HEK293 (cell line): ENCODE data around the gene SUOX.

ENCODE experiments used
- BCL11B ChIP-seq: fragments of 450-650 bp; formaldehyde crosslinking; IDR thresholded peaks from 2 replicates; pipeline ENCODE4 v1.5.1; 2016; ENCODE audit warnings: low read depth, missing biosample characterization, missing genetic modification characterization
- FEZF1 ChIP-seq: fragments of 450-650 bp; formaldehyde crosslinking; IDR thresholded peaks from 2 replicates; pipeline ENCODE4 v1.5.1; 2016; ENCODE audit warnings: missing biosample characterization, missing genetic modification characterization
- HOXC10 ChIP-seq: sonication (generic); formaldehyde crosslinking; IDR thresholded peaks from 2 replicates; pipeline ENCODE4 v1.8.1; 2023; ENCODE audit warnings: mild to moderate bottlenecking, missing genetic modification reagents
- KLF1 ChIP-seq: fragments of 450-650 bp; formaldehyde crosslinking; IDR thresholded peaks from 2 replicates; pipeline ENCODE4 v1.5.1; 2016; ENCODE audit warnings: missing biosample characterization, missing genetic modification characterization
- KLF10 ChIP-seq: fragments of 450-650 bp; IDR thresholded peaks from 2 replicates; pipeline ENCODE4 v1.5.1; 2018; ENCODE audit warnings: missing biosample characterization, mild to moderate bottlenecking, missing genetic modification characterization
- KLF16 ChIP-seq: fragments of 450-650 bp; formaldehyde crosslinking; IDR thresholded peaks from 2 replicates; pipeline ENCODE4 v1.5.1; 2017; ENCODE audit warnings: missing biosample characterization, missing genetic modification characterization
- KLF8 ChIP-seq: fragments of 450-650 bp; formaldehyde crosslinking; IDR thresholded peaks from 2 replicates; pipeline ENCODE4 v1.5.1; 2016; ENCODE audit warnings: missing biosample characterization, missing genetic modification characterization
- OSR2 ChIP-seq: fragments of 450-650 bp; formaldehyde crosslinking; IDR thresholded peaks from 2 replicates; pipeline ENCODE4 v1.5.1; 2016; ENCODE audit warnings: missing biosample characterization, missing genetic modification characterization
- TRIM28 ChIP-seq: IDR thresholded peaks from 2 replicates; pipeline ENCODE4 v1.6.1; 2011; ENCODE audit warnings: low read length, control low read depth, borderline replicate concordance
- ZBTB1 ChIP-seq: fragments of 450-650 bp; formaldehyde crosslinking; IDR thresholded peaks from 2 replicates; pipeline ENCODE4 v1.5.1; 2016; ENCODE audit warnings: missing biosample characterization, missing genetic modification characterization
- ZBTB8A ChIP-seq: fragments of 450-650 bp; formaldehyde crosslinking; IDR thresholded peaks from 2 replicates; pipeline ENCODE4 v1.5.1; 2016; ENCODE audit warnings: missing biosample characterization, missing genetic modification characterization
- ZNF184 ChIP-seq: fragments of 450-650 bp; IDR thresholded peaks from 2 replicates; pipeline ENCODE4 v1.5.1; 2018; ENCODE audit warnings: missing biosample characterization, mild to moderate bottlenecking, missing genetic modification characterization
- ZNF23 ChIP-seq: fragments of 450-650 bp; formaldehyde crosslinking; IDR thresholded peaks from 2 replicates; pipeline ENCODE4 v1.5.1; 2016; ENCODE audit warnings: missing biosample characterization, missing genetic modification characterization, borderline replicate concordance
- ZNF239 ChIP-seq: fragments of 450-650 bp; formaldehyde crosslinking; IDR thresholded peaks from 2 replicates; pipeline ENCODE4 v1.5.1; 2016; ENCODE audit warnings: missing biosample characterization, missing genetic modification characterization
- ZNF341 ChIP-seq: fragments of 450-650 bp; formaldehyde crosslinking; IDR thresholded peaks from 2 replicates; pipeline ENCODE4; 2016; ENCODE audit warnings: low read depth, missing biosample characterization, missing genetic modification characterization
- ZNF350 ChIP-seq: fragments of 450-650 bp; formaldehyde crosslinking; IDR thresholded peaks from 2 replicates; pipeline ENCODE4 v1.5.0; 2017; ENCODE audit warnings: missing biosample characterization, mild to moderate bottlenecking, missing genetic modification characterization
- ZNF37A ChIP-seq: fragments of 450-650 bp; IDR thresholded peaks from 2 replicates; pipeline ENCODE4 v1.5.1; 2018; ENCODE audit warnings: missing biosample characterization, missing genetic modification characterization
- ZNF404 ChIP-seq: fragments of 450-650 bp; formaldehyde crosslinking; IDR thresholded peaks from 2 replicates; pipeline ENCODE4 v1.5.1; 2017; ENCODE audit warnings: missing biosample characterization, missing genetic modification characterization
- ZNF48 ChIP-seq: fragments of 450-650 bp; formaldehyde crosslinking; IDR thresholded peaks from 2 replicates; pipeline ENCODE4 v1.5.1; 2016; ENCODE audit warnings: missing biosample characterization, missing genetic modification characterization
- ZNF529 ChIP-seq: fragments of 450-650 bp; formaldehyde crosslinking; IDR thresholded peaks from 2 replicates; pipeline ENCODE4 v1.5.1; 2017; ENCODE audit warnings: missing genetic modification characterization, missing biosample characterization; ENCODE audit not compliant: insufficient replicate concordance
- ZNF548 ChIP-seq: fragments of 450-650 bp; formaldehyde crosslinking; IDR thresholded peaks from 2 replicates; pipeline ENCODE4 v1.5.1; 2016; ENCODE audit warnings: missing biosample characterization, missing genetic modification characterization
- ZNF558 ChIP-seq: fragments of 450-650 bp; formaldehyde crosslinking; IDR thresholded peaks from 2 replicates; pipeline ENCODE4 v1.5.1; 2016; ENCODE audit warnings: missing biosample characterization, missing genetic modification characterization
- ZNF610 ChIP-seq: fragments of 450-650 bp; formaldehyde crosslinking; IDR thresholded peaks from 2 replicates; pipeline ENCODE4 v1.5.1; 2016; ENCODE audit warnings: missing biosample characterization, missing genetic modification characterization, borderline replicate concordance
- ZNF624 ChIP-seq: fragments of 450-650 bp; formaldehyde crosslinking; IDR thresholded peaks from 2 replicates; pipeline ENCODE4 v1.5.1; 2017; ENCODE audit warnings: missing biosample characterization, missing genetic modification characterization
- ZNF658 ChIP-seq: fragments of 450-650 bp; formaldehyde crosslinking; IDR thresholded peaks from 2 replicates; pipeline ENCODE4; 2016; ENCODE audit warnings: missing biosample characterization, missing genetic modification characterization
- ZNF677 ChIP-seq: fragments of 450-650 bp; IDR thresholded peaks from 2 replicates; pipeline ENCODE4 v1.5.0; 2018; ENCODE audit warnings: missing biosample characterization, mild to moderate bottlenecking, missing genetic modification characterization, moderate library complexity
- ZNF791 ChIP-seq: fragments of 450-650 bp; formaldehyde crosslinking; IDR thresholded peaks from 2 replicates; pipeline ENCODE4 v1.5.1; 2016; ENCODE audit warnings: missing biosample characterization, missing genetic modification characterization
- ZNF830 ChIP-seq: fragments of 450-650 bp; IDR thresholded peaks from 2 replicates; pipeline ENCODE4 v1.5.0; 2018; ENCODE audit warnings: missing biosample characterization, missing genetic modification characterization, low read depth, mild to moderate bottlenecking, moderate library complexity
- ZNF837 ChIP-seq: fragments of 450-650 bp; formaldehyde crosslinking; IDR thresholded peaks from 2 replicates; pipeline ENCODE4 v1.5.1; 2016; ENCODE audit warnings: missing biosample characterization, missing genetic modification characterization
- TF ChIP-seq, protein P1 (sequence below): fragments of 450-650 bp; formaldehyde crosslinking; IDR thresholded peaks from 2 replicates; pipeline ENCODE4 v1.5.1; 2017; ENCODE audit warnings: missing biosample characterization, missing genetic modification characterization
- TF ChIP-seq, protein P2 (sequence below): fragments of 450-650 bp; formaldehyde crosslinking; IDR thresholded peaks from 2 replicates; pipeline ENCODE4 v1.5.1; 2017; ENCODE audit warnings: missing biosample characterization, missing genetic modification characterization
- TF ChIP-seq, protein P3 (sequence below): fragments of 450-650 bp; formaldehyde crosslinking; IDR thresholded peaks from 2 replicates; pipeline ENCODE4 v1.5.1; 2016; ENCODE audit warnings: missing biosample characterization, missing genetic modification characterization
- TF ChIP-seq, protein P4 (sequence below): fragments of 450-650 bp; formaldehyde crosslinking; IDR thresholded peaks from 2 replicates; pipeline ENCODE4 v1.5.1; 2016; ENCODE audit warnings: missing biosample characterization, missing genetic modification characterization
- TF ChIP-seq, protein P5 (sequence below): fragments of 450-650 bp; formaldehyde crosslinking; IDR thresholded peaks from 2 replicates; pipeline ENCODE4 v1.5.1; 2016; ENCODE audit warnings: missing biosample characterization, missing genetic modification characterization

Gene SUOX

DNA sequence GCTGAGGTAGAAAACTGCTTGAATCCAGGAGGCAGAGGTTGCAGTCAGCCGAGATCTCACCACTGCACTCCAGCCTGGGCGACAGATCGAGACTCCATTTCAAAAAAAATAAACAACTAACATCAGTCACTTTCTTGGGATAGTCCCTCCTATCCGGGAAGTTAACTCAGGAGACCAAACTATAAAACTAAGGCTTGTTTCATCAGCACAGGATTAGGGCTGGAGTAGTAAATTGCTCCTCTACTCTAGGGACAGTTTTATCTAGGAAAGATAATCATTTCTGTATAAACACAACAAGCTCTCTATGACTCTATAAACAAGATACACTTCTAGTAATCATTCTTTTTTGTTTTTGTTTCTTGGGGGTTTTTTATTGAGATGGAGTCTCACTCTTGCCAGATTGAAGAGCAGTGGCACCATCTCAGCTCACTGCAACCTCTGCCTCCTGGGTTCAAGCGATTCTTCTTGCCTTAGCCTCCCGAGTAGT, 56.4 kb downstream of the SUOX start (continued):
- TF ChIP-seq KLF8 (tag by site-specific recombination) (no peak), ZNF677 (tag by site-specific recombination) (no peak), TRIM28 (0 out of 2 replicates have a peak, but pooled peaks have one; percentile 23), KLF1 (tag by site-specific recombination) (no peak), ZNF184 (tag by site-specific recombination) (no peak), ZNF658 (no peak), ZNF239 (tag by site-specific recombination) (no peak), ZNF830 (no peak), ZNF548 (tag by site-specific recombination) (no peak), ZNF837 (tag by site-specific recombination) (no peak), ZNF558 (tag by site-specific recombination) (no peak), ZNF23 (tag by site-specific recombination) (no peak), KLF16 (tag by site-specific recombination) (no peak), ZNF624 (tag by site-specific recombination) (no peak), OSR2 (tag by site-specific recombination) (peak; percentile 36; the same call in 1 of the 2 replicates), BCL11B (tag by site-specific recombination) (no peak), FEZF1 (tag by site-specific recombination) (peak; percentile 37; the same call in 1 of the 2 replicates), ZBTB8A (tag by site-specific recombination) (0 out of 2 replicates have a peak, but pooled peaks have one; percentile 14), ZNF404 (tag by site-specific recombination) (no peak), ZNF48 (tag by site-specific recombination) (no peak), HOXC10 (CRISPR knock-in tag) (no peak), ZNF341 (tag by site-specific recombination) (no peak), ZBTB1 (tag by site-specific recombination) (no peak), ZNF529 (tag by site-specific recombination) (no peak), ZNF791 (tag by site-specific recombination) (no peak), KLF10 (tag by site-specific recombination) (no peak), ZNF350 (tag by site-specific recombination) (no peak), ZNF37A (no peak), ZNF610 (no peak)
- TF ChIP-seq, protein P1, sequence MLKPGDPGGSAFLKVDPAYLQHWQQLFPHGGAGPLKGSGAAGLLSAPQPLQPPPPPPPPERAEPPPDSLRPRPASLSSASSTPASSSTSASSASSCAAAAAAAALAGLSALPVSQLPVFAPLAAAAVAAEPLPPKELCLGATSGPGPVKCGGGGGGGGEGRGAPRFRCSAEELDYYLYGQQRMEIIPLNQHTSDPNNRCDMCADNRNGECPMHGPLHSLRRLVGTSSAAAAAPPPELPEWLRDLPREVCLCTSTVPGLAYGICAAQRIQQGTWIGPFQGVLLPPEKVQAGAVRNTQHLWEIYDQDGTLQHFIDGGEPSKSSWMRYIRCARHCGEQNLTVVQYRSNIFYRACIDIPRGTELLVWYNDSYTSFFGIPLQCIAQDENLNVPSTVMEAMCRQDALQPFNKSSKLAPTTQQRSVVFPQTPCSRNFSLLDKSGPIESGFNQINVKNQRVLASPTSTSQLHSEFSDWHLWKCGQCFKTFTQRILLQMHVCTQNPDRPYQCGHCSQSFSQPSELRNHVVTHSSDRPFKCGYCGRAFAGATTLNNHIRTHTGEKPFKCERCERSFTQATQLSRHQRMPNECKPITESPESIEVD (tag by site-specific recombination) = no peak; the same call in 1 of the 2 replicates
- TF ChIP-seq, protein P2, sequence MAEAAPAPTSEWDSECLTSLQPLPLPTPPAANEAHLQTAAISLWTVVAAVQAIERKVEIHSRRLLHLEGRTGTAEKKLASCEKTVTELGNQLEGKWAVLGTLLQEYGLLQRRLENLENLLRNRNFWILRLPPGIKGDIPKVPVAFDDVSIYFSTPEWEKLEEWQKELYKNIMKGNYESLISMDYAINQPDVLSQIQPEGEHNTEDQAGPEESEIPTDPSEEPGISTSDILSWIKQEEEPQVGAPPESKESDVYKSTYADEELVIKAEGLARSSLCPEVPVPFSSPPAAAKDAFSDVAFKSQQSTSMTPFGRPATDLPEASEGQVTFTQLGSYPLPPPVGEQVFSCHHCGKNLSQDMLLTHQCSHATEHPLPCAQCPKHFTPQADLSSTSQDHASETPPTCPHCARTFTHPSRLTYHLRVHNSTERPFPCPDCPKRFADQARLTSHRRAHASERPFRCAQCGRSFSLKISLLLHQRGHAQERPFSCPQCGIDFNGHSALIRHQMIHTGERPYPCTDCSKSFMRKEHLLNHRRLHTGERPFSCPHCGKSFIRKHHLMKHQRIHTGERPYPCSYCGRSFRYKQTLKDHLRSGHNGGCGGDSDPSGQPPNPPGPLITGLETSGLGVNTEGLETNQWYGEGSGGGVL (tag by site-specific recombination) = no peak
- TF ChIP-seq, protein P3, sequence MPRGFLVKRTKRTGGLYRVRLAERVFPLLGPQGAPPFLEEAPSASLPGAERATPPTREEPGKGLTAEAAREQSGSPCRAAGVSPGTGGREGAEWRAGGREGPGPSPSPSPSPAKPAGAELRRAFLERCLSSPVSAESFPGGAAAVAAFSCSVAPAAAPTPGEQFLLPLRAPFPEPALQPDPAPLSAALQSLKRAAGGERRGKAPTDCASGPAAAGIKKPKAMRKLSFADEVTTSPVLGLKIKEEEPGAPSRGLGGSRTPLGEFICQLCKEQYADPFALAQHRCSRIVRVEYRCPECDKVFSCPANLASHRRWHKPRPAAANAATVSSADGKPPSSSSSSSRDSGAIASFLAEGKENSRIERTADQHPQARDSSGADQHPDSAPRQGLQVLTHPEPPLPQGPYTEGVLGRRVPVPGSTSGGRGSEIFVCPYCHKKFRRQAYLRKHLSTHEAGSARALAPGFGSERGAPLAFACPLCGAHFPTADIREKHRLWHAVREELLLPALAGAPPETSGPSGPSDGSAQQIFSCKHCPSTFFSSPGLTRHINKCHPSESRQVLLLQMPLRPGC (tag by site-specific recombination) = no peak
- TF ChIP-seq, protein P4, sequence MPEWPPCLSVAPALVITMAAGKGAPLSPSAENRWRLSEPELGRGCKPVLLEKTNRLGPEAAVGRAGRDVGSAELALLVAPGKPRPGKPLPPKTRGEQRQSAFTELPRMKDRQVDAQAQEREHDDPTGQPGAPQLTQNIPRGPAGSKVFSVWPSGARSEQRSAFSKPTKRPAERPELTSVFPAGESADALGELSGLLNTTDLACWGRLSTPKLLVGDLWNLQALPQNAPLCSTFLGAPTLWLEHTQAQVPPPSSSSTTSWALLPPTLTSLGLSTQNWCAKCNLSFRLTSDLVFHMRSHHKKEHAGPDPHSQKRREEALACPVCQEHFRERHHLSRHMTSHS (tag by site-specific recombination) = no peak
- TF ChIP-seq, protein P5, sequence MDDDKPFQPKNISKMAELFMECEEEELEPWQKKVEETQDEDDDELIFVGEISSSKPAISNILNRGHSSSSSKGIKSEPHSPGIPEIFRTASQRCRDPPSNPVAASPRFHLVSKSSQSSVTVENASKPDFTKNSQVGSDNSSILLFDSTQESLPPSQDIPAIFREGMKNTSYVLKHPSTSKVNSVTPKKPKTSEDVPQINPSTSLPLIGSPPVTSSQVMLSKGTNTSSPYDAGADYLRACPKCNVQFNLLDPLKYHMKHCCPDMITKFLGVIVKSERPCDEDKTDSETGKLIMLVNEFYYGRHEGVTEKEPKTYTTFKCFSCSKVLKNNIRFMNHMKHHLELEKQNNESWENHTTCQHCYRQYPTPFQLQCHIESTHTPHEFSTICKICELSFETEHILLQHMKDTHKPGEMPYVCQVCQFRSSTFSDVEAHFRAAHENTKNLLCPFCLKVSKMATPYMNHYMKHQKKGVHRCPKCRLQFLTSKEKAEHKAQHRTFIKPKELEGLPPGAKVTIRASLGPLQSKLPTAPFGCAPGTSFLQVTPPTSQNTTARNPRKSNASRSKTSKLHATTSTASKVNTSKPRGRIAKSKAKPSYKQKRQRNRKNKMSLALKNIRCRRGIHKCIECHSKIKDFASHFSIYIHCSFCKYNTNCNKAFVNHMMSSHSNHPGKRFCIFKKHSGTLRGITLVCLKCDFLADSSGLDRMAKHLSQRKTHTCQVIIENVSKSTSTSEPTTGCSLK (tag by site-specific recombination) = no peak
